NCI-H82 treated with DMSO at 0.1 percent for 48 hours (cell line): ENCODE data around the gene COMMD8.
"Not testable (repeated sequence)": the region's sequence is repeated elsewhere in the genome, so short reads cannot be mapped to it uniquely, and the experiment has no call there.

Experiments
- DNase-seq: peaks from one replicate; lab custom pipeline; 2025; ENCODE audit not compliant: unreplicated experiment; lab: John Stamatoyannopoulos, UW

The COMMD8 gene

DNA sequence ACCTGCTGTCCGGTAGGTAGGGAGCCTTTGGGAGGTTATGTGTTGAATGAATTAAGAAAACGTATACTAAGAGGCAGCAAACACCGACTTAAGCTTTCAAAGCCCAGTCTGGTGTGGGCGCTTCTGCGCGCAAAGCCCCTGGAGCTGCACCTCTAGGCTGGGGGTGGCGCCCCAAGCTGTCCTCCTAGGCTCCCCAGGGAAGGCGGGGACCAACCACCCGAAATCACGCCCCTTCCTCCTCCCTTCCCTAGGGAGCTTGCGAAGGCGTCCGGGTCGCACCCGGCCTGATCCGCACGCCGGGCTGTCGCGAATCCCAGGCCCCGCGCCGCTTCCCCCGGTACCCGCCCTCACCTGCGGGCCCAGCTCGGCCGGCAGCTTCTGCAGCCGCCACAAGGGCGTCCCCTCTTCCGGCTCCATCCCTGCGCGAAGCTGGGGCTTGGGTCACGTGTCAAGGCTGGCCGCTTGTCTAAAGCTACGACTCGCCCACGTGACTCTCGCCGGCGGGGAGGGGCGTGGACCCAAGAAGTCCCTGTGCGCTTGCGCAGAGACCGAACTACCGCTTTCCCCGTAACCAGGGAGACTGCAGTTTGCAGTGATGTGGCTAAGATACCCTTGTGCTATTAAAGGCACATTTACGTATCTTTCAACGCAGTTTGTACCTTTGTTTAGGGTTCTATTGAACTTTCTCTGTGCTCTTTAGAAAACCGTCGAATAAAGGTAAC, at the start of gene COMMD8:
TSS of gene COMMD8 (minus strand) at position 468 of the 722 bp plus-strand sequence. CDS start at position 417, 51 bp downstream.
- peak; percentile 78 for DNase-seq

DNA sequence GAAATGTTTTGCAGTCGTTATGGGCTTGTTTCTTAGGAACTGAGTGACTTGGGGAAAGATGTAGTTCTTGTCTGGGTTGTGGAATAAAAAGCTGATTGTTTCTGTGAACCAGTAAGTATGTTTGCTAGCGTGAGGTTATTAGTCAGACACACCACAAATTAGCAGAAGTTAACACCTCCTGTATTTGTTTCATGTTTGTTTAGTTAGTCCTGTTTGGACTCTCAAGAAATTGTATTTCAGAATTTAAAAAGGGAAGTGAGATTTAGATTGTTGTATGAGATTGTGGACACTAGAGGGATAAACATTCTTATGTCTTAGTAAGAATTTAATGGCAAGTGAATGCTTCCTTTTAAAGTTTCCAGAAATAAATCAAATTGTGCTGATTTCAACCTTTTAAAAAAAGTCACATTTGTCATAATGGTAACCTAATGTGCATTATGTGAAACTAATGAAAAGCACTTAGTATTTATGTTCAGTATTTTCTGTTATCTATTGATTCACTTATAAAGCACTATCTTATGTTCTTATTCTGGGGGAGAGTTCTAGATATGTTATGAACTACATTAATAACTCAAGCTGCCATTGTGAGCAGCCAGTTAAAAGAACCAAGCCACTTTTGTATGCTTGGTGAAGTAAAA, 47.1 kb upstream of the COMMD8 start:
- no peak for DNase-seq

DNA sequence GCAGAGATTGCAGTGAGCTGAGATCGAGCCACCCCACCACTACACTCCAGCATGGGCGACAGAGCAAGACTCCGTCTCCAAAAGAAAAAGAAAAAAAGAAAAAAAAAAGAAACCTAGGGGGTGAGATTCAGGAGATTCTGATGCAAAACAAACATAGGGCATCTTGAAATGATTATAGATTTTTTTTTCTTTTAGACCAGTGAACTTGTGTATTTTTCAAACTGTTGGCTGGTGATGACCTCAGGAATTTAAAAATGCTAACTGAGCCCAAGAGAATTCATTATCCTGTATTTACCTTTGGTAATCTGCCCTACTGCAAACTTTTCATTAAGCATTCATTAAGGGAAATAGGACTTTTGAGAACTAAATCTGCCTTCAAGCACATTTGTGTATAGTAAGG, 42.2 kb upstream of the COMMD8 start:
- DNase-seq, result no peak

DNA sequence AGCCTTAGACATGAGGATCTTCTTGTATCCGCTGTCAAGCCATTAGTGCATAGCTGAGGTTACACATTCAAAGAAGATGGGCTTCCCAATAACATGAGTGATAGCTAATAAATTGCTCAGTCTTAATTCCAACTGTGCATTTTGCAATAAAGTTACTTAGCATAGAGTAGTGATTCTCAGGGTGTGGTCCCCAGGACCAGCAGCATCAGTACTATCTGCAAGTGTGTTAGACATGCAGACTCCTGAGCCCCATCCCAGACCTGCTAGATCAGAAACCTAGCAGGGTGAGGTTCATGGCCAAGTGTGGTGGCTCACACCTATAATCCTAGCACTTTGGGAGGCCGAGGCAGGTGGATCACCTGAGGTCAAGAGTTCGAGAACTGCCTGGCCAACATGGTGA, 41.6 kb upstream of the COMMD8 start:
- DNase-seq, result no peak

DNA sequence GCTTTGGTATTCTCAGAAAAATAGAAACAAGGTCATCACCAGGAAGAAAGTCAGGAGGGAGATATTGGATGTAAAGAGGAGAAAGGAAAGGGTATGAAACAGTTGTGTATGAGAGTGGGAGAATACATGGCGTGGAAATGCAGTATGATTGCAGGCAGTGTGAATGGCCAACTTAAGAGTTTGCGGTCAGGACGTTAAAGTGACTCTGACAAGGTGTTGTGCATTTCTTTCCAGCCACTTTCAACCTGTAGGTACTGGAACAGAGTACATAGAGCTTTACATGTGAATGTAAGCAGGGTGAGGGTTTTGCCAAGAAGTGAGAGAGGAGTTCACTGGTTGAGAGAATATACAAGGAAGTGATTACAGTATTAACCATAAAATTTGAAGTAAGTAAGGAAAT, 37.3 kb upstream of the COMMD8 start:
- DNase-seq, result no peak

DNA sequence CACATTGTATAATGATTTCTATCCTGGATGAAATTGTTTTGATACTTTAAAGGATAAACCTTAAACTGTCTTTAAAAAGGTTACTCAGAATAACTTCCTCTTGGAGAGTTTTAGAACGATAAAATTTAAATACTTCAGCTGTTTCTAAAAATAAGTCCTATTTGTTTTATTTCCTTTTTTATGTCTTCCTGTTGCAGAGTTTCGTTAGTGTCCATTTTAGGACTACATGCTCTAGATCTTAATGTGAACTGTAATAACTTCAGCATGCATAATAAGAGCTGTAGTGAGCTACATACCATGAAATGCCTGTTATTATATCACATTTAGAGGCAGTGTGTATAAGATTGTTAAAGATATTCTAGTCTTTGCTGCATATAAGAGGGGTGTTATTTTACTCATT, 36.2 kb upstream of the COMMD8 start:
- no peak for DNase-seq

DNA sequence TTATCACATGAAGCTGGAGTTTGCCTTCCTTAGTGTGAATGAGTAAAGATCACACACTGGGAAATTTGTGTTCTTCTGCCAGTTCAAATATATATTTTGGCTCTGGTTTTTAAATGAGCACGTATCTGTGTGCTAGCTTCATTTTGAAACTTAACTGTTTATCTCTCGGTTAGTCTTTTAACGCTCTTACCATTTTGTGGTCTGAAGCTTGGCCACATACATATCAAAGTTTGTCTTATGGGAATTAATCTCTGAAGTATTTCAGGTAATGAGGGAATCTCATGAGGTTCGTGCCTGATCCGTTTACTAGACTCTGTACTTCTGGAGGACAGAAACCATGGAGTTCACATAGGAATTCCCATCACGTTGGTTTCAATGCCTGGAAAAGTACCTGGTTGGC, 35.4 kb upstream of the COMMD8 start:
- DNase-seq, result no peak

DNA sequence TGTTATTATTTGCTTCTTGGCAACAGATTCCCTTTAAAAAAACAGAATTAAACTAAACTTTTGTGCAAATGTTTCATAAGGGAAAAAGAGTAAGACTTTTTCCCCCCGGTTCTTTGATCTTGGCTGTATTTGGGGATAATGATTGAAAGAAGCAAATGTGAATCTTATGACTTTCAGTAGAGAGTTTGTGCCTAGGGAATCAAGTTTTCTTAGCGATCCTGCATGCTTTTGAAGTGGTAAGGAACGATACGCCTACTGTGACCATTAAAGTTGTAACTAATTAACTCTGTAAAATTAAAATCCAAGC, 30.6 kb upstream of the COMMD8 start:
- DNase-seq, result no peak

DNA sequence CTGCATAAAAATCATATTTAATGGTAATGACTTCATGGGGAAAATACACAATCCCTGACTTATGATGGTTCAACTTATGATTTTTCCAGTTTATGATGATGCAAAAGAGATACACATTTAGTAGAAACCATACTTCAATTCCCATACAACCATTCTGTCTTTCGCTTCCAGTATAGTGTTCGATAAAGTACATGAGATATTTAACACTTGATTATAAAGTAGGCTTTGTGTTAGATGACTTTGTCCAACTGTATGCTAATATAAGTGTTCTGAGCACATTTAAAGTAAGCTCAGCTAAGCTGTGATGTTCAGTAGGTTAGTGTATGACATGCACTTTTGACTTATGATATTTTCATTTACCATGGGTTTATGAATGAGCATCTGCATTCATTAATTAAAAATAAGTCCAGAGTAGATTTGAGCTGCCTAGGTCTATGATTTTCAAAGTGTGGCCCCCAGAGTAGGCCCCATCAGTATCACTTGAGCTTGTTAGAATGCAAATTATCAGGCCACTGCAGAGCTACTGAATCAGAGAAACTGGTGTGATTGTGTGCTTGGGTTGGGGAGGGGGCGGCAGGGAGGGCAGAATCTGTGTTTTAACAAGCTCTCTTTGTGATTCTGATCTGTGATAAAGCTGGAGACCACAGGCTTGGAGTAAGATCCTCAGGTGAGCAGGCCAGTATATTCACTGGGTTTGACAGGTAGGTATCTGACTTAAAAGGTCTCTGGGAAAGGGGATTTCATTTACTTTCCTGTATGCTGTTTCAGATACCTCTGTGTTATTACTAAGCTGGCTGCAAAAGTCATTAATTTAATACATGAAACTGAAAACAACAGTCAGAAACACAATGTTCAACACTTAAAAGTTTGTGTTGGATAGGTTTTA, 30.0 kb upstream of the COMMD8 start:
- no peak for DNase-seq

DNA sequence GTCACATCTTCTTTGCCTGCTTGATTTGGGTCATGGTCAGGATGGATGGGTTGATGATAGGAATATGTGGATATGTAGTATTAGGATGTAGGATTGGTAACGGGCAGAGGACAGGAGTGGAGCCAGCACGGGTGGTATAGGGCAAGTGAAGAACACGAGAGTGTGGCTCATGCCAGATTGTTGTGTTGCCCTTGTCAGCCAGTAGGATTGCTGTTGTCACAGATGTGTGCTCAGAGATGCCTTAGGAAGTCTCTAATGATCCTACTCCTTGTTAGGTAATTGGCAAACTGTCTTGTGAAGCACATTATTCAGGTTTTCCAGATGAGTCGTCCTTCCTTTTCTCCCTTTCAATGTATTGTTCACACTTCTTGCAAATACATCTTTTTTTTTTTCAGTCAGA, 27.0 kb upstream of the COMMD8 start:
- DNase-seq, result no peak

DNA sequence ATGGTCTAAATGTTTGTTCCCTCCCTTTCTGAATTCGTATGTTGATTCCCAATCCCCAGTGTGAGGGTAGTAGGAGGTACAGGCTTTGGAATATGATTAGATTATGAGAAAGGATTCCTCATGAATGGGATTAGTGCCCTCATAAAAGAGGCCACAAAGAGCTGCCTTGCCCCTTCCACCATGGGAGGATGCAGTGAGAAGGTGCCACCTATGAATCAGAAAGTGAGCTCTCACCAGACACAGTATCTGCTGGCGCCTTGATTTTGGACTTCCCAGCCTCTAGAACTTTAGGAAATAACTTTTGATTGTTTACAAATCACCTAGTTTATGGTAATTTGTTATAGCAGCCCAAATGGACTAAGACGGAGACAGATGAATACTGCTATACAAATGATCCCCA, 25.2 kb upstream of the COMMD8 start:
- no peak for DNase-seq

DNA sequence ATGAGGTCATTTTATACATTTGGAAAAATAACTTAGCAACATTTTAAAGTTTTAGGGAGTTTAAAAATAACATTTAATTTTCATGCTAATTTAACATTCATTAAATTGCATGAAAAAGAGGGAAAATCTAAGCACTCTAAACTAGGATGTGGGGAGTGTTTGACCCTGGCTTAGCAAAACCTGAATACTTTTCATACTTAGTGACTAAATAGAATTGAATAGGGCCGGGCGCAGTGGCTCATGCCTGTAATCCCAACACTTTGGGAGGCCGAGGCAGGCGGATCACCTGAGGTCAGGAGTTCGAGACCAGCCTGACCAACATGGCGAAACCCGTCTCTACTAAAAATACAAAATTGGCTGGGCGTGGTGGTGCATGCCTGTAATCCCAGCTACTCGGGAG, 23.2 kb upstream of the COMMD8 start:
- not testable (repeated sequence) for DNase-seq

DNA sequence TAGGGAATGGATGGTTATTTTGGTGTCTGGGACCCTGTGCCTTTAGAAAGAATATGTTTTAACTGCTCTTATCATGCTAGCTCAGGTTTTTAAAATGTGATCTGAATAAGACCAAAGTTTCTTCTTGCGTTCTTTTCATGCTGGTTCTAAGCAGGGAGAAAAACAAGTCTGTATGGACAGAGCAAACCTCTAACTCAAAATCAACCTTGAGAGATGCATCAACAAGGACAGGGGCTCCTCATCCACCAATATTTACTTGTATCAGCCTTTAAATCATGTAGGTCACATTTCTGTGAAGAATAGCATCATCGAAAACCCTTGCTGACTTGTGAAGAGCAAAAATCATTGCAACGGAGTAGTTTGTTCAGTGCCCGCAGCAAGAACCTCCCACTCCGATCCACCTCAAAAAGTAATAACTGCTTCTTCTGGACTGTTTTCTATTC, 22.8 kb upstream of the COMMD8 start:
- no peak for DNase-seq

DNA sequence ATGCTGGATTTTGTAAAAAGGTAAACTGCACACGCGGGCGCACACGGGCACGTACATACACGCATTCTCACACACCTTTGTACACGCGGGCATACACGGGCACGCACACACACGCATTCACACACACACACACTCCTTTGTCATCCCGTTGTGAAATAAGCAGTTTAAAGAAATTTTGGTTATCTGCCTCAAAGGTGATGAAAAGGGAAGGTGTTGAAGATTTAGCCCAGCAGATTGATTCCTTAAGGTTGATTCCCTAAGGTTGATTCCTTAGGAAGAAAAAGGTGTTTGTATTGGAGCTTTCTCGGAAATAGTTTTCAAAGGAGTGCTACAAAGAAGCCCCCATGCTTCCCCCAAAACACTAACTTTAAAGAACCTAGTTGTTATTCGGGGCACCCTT, 22.3 kb upstream of the COMMD8 start:
- DNase-seq, result no peak

DNA sequence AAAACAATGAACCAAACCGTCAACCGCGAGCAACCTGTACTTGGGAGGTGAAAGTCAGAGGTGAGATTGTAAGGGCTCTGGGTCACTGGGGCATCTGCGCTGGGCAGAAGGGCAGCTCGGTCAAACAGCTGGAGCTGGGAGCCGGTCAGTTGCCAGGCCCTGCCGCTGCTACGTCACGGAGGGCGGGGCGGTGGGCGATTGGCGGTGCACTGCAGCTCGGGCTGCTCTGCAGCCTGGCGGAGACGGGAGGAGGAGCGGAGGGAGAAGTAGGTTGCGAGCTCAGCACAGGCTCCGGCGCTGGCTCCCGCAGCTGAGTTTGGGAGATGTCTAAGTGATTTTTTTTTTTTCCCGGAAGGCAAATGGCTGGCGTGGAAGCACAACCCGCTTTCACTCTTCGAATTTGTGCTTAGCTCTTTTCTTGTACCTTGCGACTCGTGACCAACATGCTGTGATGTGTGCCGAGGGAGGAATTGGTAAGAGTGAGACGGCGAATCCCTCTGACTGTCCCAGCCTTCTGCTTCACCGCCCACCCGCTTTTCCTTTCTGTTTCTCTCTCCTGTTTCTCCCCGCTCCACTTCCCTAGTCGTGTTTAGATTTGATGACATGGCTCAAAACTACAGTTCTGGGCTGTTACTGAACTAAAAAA, 21.7 kb upstream of the COMMD8 start, which contains the start of gene ATP10D:
TSS of gene ATP10D (plus strand) at position 229 of the 646 bp plus-strand sequence. CDS start 27,266 bp downstream, outside the sequence.
- peak; percentile 64 for DNase-seq

DNA sequence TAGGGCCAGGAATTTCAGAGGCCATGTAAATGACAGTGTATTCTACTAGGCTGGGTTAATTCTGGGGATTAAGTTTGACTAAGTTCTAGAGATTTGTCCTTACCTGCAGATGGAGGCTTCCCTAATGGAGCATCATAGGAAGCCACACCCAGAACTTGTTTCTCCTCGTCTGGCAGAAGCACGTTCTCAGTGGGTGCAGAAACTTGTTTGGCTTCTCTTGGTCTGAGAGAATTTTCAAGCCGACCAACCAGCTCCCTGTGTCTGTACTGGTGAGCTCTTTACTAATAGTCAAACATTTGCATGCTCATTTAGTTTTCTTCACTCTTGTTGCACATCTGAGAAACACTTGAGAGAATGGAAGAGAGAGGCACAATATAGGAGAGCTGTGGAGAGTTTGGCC, 20.7 kb upstream of the COMMD8 start:
- DNase-seq, result no peak

DNA sequence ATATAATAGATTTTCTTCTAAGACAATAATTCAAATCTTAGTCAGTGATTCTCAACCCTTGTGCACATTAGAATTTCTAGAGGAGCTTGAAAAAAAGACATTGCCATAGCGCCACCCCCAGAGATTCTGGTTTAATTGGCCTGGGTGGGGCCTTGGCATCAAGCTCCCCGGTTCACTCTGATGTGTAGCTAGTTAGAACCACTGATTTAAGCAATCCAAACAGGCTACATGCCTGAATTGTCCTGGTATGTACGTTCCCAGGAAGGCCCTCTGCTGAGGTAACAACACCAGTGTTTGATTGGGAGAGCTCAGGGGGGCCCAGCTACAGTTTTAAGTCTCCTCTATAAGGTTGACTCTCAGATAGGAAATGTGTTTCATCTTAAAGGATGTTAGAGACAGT, 20.2 kb upstream of the COMMD8 start:
- DNase-seq, result no peak

DNA sequence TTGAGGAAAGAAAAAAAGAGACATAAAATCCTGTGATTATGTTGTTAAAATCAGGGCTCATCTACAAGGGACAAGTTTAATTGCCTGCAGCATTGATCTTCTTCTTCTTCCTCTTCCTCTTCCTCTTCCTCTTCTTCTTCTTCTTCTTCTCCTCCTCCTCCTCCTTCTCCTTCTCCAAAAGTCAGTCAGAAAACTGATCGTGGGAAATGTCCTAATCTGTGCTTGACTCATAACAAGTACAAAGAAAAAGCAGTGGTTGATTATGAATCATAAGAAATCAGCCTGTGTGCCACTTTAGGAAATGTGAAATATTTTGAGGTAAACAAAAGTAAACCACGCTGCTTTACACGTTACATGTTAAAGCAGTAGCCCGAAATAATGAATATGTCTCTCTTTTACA, 18.8 kb upstream of the COMMD8 start:
- DNase-seq, result no peak

DNA sequence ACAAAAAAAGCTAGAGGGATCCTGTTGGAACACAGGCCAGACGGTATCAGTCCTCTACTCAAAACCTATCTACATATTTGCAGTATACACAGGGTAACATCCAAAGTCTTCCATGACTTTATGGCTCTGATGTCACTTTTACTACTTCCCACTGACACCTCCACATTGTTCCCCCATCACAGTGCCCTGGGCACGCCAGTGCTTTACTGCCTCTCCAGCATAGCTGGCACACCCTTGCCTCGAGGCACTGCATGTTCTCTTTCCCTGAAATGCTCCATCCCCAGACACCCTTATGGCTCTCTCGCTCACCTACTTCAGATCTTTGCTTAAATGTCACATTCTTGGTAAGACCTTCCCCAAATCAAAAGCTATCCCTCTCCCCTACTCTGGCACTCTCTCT, 15.3 kb upstream of the COMMD8 start:
- no peak for DNase-seq

DNA sequence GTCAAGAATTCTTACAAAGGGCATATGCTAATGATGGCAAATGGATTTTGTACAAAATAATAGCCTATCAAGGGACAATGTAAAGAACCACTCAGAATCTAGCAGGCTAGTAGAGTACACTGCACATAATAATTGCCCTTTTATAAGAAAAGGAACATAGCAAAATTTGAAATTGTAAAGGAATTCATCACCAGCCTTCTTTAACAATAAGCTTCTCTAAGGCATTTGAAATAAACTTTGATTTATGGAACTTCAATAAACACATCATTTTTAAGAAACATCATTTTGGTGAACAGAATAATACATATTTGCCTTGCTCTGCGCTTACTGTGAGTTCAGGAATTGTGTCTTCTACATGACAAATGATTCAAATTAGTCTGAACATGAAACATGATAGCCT, 11.9 kb upstream of the COMMD8 start:
- DNase-seq, result no peak

DNA sequence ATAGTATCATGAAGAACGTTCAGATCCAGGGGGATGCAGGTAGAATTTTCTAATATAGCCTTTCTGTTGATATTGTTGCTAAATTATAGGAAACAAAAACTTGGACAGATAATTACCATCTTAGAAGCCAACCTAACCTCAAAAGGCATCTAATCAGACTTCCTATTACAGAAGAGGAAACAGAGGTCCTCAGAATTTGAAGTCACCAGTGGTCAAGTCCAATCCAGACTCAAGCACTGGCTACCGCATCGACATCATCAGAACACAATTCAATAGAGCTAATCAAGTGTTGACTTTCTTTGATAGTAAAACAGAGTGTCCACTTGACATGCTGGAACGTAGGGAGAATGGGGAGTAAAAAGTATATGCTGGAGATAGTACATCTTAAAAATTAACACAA, 11.3 kb upstream of the COMMD8 start:
- DNase-seq, result no peak
